ENCODE results near the gene TIMP2.
A peak's percentile ranks its signal among the peaks of the same experiment; 100 is the strongest.

The TIMP2 gene

DNA sequence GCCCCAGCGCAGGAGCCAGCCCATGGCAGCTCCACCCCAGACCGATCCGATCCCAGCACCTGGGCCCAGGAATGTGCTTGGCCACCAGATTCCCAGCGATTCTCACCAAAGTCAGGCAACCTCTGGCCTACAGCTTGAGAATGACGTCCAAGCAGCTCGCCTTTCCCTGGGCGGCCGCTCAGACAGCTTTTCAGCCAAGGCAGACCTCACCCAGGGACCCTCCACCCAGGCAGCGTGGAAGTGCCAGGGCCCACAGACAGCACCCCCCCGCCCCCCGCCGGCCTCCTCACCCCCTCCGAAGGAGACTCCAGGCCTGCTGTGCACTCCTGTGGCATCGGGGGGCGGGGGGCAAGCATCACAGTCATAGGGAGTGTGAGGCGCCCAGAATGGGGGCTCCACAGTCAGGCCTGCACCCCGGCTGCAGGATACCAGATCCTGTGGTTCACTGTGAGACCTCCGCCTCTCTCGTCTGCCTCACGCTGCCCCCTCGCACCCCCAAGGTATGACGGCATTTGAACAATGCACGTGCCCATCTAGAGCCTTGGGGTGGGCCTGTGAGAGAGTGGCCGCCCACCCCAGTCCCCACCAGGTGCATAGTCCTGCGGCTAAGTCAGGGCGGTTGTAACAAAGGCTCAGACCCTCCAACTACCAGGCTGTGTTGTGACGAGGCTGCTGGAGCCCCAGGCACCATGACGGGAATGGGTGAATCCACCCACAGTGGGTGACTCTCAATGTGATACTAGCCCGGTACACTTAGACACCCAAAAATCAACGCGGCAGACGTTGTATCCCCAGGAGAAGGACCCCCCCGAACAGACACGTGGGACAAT lies 28.1 kb downstream of the TIMP2 start:
- no peak overlapping the region for H3K4me3 ChIP-seq (ENCODE audit: low read depth, low read length)
- DNase-seq (ENCODE audit: low read depth), result no peak
- TF ChIP-seq, protein P1, sequence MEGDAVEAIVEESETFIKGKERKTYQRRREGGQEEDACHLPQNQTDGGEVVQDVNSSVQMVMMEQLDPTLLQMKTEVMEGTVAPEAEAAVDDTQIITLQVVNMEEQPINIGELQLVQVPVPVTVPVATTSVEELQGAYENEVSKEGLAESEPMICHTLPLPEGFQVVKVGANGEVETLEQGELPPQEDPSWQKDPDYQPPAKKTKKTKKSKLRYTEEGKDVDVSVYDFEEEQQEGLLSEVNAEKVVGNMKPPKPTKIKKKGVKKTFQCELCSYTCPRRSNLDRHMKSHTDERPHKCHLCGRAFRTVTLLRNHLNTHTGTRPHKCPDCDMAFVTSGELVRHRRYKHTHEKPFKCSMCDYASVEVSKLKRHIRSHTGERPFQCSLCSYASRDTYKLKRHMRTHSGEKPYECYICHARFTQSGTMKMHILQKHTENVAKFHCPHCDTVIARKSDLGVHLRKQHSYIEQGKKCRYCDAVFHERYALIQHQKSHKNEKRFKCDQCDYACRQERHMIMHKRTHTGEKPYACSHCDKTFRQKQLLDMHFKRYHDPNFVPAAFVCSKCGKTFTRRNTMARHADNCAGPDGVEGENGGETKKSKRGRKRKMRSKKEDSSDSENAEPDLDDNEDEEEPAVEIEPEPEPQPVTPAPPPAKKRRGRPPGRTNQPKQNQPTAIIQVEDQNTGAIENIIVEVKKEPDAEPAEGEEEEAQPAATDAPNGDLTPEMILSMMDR (IDR thresholded peaks at IDR 0.05; ENCODE audit: low read depth, low read length), result no peak
- TF ChIP-seq, protein P2, sequence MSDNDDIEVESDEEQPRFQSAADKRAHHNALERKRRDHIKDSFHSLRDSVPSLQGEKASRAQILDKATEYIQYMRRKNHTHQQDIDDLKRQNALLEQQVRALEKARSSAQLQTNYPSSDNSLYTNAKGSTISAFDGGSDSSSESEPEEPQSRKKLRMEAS (IDR thresholded peaks at IDR 0.05; ENCODE audit: low read depth, low read length), result no peak
- TF ChIP-seq POLR2A (IDR thresholded peaks at IDR 0.05; ENCODE audit: extremely low read depth, insufficient read length) (no peak), MYC (IDR thresholded peaks at IDR 0.05; ENCODE audit: low read depth, low read length) (no peak)

DNA sequence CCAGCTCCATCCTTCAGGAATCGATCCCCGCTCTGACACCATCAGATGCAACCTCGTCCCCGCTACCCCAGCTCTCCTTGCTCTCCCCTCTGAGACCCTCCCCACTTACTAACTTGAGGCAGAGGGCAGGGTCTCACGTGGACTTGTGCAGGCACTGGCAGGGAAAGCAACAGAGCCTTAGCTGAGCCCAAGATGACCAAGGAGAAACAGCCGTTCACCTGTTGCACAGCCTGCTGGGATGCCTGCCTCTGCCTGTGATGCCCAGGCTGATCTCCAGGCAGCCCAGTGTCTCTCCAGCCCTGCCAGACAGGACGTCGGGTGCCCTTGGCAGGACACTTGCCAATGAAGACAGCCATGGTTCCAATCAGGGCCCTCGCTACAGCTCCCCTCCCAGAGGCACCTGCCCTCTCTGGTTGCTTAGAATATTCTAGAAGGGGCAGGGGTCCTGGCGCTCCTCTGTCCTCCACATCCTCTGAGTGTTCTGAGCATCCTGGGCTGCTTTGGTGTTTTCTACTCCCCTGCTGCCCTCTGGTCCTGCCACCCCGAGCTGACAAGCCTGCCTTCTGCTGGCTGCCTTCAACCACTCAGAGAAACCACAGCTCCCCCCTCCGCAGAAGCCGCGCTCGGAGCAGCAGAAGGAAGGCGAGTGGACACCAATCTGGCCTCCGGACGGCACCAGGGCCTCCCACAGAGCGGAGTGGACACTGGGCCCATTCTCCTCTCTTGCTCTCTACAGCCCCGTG lies 28.9 kb downstream of the TIMP2 start:
- TF ChIP-seq, protein P2 (IDR thresholded peaks at IDR 0.05; ENCODE audit: low read depth, low read length), result no peak
- TF ChIP-seq POLR2A (IDR thresholded peaks at IDR 0.05; ENCODE audit: extremely low read depth, insufficient read length), result no peak
- TF ChIP-seq MYC (IDR thresholded peaks at IDR 0.05; ENCODE audit: low read depth, low read length), result no peak
- TF ChIP-seq, protein P1 (IDR thresholded peaks at IDR 0.05; ENCODE audit: low read depth, low read length), result no peak
- no peak for DNase-seq (ENCODE audit: low read depth)
- no peak overlapping the region for H3K4me3 ChIP-seq (ENCODE audit: low read depth, low read length)

DNA sequence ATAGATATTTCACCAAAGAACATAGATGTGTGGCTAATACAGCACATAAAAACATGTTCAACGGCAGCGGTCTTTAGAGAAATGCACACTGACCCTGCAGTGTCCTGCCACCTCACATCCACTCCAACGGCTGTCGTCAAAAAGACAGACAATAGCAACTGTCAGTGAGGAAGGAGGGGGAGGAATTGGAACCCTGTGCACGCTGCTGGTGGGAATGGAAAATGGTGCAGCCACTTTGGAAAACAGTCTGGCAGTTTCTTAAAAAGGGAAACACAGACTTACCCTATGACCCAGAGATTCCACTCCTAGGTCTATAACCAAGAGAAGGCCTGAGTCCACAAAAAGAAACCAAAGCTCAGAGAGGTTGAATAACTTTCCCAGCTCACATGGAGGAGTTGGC lies 29.9 kb downstream of the TIMP2 start:
- TF ChIP-seq, protein P1 (IDR thresholded peaks at IDR 0.05; ENCODE audit: low read depth, low read length), result no peak
- TF ChIP-seq POLR2A (IDR thresholded peaks at IDR 0.05; ENCODE audit: extremely low read depth, insufficient read length), result no peak
- TF ChIP-seq, protein P2 (IDR thresholded peaks at IDR 0.05; ENCODE audit: low read depth, low read length), result no peak
- no peak for TF ChIP-seq MYC (IDR thresholded peaks at IDR 0.05; ENCODE audit: low read depth, low read length)
- DNase-seq (ENCODE audit: low read depth), result no peak
- no peak overlapping the region for H3K4me3 ChIP-seq (ENCODE audit: low read depth, low read length)

DNA sequence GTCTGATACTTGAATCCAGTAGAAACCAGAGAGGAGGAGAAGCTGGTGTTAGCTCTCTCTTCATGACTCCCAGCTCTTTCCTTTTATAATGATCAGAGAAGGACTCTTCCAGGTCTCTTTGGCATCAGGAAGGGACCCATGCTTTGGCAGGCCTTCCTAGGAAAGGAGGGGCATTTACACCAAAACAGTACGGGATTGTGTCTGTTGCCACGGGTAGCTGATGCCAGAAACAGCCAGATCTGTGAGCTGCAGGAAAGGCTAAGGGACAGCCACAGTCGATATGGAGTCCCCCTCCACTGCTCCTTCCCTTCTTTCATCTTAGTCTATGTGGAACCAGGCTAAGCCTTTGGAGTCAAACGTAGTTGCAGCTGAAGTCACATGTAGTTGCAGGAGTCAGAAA lies 31.5 kb downstream of the TIMP2 start:
- no peak overlapping the region for H3K4me3 ChIP-seq (ENCODE audit: low read depth, low read length)
- DNase-seq (ENCODE audit: low read depth), result no peak
- TF ChIP-seq, protein P2 (IDR thresholded peaks at IDR 0.05; ENCODE audit: low read depth, low read length), result no peak
- TF ChIP-seq POLR2A (IDR thresholded peaks at IDR 0.05; ENCODE audit: extremely low read depth, insufficient read length) (no peak), MYC (IDR thresholded peaks at IDR 0.05; ENCODE audit: low read depth, low read length) (no peak)
- TF ChIP-seq, protein P1 (IDR thresholded peaks at IDR 0.05; ENCODE audit: low read depth, low read length), result no peak

DNA sequence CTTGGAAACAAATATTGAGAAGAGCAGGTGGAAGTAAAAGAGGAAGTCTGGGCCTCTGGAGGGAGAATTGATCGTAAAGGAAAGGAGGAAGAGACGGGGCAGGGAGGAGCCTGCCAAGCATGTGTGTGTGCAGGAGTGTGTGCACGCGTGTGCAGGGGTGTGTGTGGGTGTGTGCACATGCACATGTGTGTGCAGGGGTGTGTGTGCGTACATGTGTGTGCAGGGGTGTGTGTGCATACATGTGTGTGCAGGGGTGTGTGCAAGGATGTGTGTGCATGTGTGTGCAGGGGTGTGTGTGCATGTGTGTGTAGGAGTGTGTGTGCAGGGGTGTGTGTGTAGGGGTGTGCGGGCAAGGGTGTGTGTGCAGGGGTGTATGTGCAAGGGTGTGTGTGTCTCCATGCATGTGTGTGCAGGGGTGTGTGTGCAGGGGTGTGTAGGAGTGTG lies 32.2 kb downstream of the TIMP2 start:
- no peak overlapping the region for H3K4me3 ChIP-seq (ENCODE audit: low read depth, low read length)
- DNase-seq (ENCODE audit: low read depth), result peak; percentile 69
- TF ChIP-seq POLR2A (IDR thresholded peaks at IDR 0.05; ENCODE audit: extremely low read depth, insufficient read length) (no peak), MYC (IDR thresholded peaks at IDR 0.05; ENCODE audit: low read depth, low read length) (0 out of 2 replicates have a peak, but pooled peaks have one; percentile 28)
- TF ChIP-seq, protein P1 (IDR thresholded peaks at IDR 0.05; ENCODE audit: low read depth, low read length), result no peak
- TF ChIP-seq, protein P2 (IDR thresholded peaks at IDR 0.05; ENCODE audit: low read depth, low read length), result peak; percentile 75
